Esophagus muscularis mucosa (tissue), 4 donors: ENCODE measurements around the gene POLN. TPM values are rescaled to one million over a fixed set of nuclear protein-coding genes. Genes with fewer than 3 reads are reported as not detected.

Source experiments
- DNase-seq: peaks from one replicate; pipeline ENCODE4 v3.0.0-alpha.2; 2017; ENCODE audit errors: extremely low spot score
- H3K27ac ChIP-seq, 4 donors: fragments of 200-600 bp; sonication (generic); replicated peaks in 1 of 4; 1 replicate in 3 of 4; 2 replicates in 1 of 4; pipeline ENCODE4 v1.5.1; 2016 to 2019; ENCODE audit warnings: mild to moderate bottlenecking in 1 of 4
- H3K27me3 ChIP-seq, 4 donors: fragments of 200-600 bp; sonication (generic); one replicate each; pipeline versions ENCODE4 v1.5.1 to v1.6.0; 2016 to 2019
- H3K36me3 ChIP-seq, 4 donors: fragments of 200-600 bp; sonication (generic); one replicate each; pipeline ENCODE4 v1.5.1; 2016 to 2019
- H3K4me1 ChIP-seq, 4 donors: fragments of 200-600 bp; sonication (generic); one replicate each; pipeline ENCODE4 v1.5.1; 2016 to 2019
- H3K4me3 ChIP-seq, 4 donors: fragments of 200-600 bp; sonication (generic); 1 replicate in 2 of 4; 2 replicates in 2 of 4; pipeline ENCODE4 v1.5.1; 2016 to 2019; ENCODE audit warnings: mild to moderate bottlenecking in 4 of 4, moderate library complexity in 1 of 4
- H3K9me3 ChIP-seq, 4 donors: fragments of 200-600 bp; sonication (generic); 1 replicate in 3 of 4; 2 replicates in 1 of 4; pipeline ENCODE4 v1.5.1; 2016 to 2019
- CTCF ChIP-seq, 3 experiments: fragments of 200-600 bp in 2 of 3; fragments of 450-650 bp in 1 of 3; sonication (generic) in 2 of 3; IDR thresholded peaks; one replicate each; pipeline ENCODE4 v1.5.1; 2017 to 2019; ENCODE audit warnings: antibody characterized with exemption in 3 of 3, mild to moderate bottlenecking in 2 of 3, moderate library complexity in 1 of 3
- EP300 ChIP-seq: sonication (generic); formaldehyde crosslinking; IDR thresholded peaks from one replicate; pipeline ENCODE4 v1.6.1; 2017; ENCODE audit warnings: antibody characterized with exemption
- POLR2A ChIP-seq: fragments of 450-650 bp; IDR thresholded peaks from one replicate; pipeline ENCODE4 v1.6.1; 2017; ENCODE audit warnings: antibody characterized with exemption, moderate library complexity, mild to moderate bottlenecking, low read depth
- POLR2AphosphoS5 ChIP-seq, 2 donors: sonication (generic); formaldehyde crosslinking; IDR thresholded peaks; one replicate each; pipeline ENCODE4 v1.6.1; 2017; ENCODE audit warnings: antibody characterized with exemption in 2 of 2
- WGBS: methylation state at CpG from one replicate; pipeline ENCODE4 v1.1.5; 2018; 5-methylcytosine and 5-hydroxymethylcytosine counted together
- intact Hi-C: fragments of 100-400 bp; cut with DNase I; formaldehyde crosslinking; loops from one replicate; pipeline ENCODE4 v1.15.1; 2023
- total RNA-seq, 4 donors: library from RNA; depleted of rRNA; stranded (reverse); fragments of >200 nt; gene quantifications; one replicate each; pipeline versions ENCODE4 v1.1.0 to v1.2.1, GENCODE V29; 2016

Gene POLN
- total RNA-seq, 4 donors from 2014 or later: 1.2 to 3.3 (median 2.7) TPM

GRCh38 chr4:2268357-2269205 lies 26.7 kb upstream of the POLN start:
- intact Hi-C loops: no loop called here
- H3K9me3 ChIP-seq: no peaks in the 10 kb centered on the region
- no peak overlapping the region for H3K27ac ChIP-seq
- TF ChIP-seq EP300 (no peak), CTCF (IDR thresholded peaks at IDR 0.05) (no peak), POLR2A (no peak), POLR2AphosphoS5 (IDR thresholded peaks at IDR 0.05) (no peak)
- peaks cover 23 to 40% (median 30%) of the 10 kb centered on the region in 4 donors for H3K4me1 ChIP-seq
- H3K27me3 ChIP-seq: no peaks in the 10 kb centered on the region
- DNase-seq: no peak
- H3K4me3 ChIP-seq: no peak overlapping the region
- peaks cover 0 to 21% (median 14%) of the 10 kb centered on the region in 4 donors for H3K36me3 ChIP-seq
- WGBS: 93% methylated on average over 21 of the region's 22 CpGs

DNA sequence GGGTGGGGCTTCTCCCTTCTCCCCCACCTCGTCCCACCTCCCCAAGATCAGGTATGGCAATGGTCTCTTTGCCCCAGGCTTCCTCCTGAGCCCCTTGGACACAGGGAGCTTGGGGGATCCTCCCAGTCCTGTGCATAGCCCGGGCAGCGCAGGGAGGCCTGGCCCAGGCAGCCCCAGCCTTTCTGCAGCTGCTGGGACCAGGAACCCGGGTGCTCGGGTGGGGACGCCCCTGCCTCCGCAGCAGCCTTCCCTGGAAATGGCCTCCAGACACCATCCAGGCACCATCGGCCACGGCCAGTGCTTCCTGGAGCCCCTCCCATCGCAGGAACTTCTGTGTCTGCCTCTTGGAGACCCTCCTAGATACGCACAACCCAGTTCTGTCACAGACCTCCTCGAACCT lies 25.9 kb upstream of the POLN start:
- Histone ChIP-seq H3K27me3 (no peaks in the 10 kb centered on the region), H3K4me3 (no peak overlapping the region), H3K27ac (no peak overlapping the region), H3K4me1 (peaks cover 30 to 47% (median 37%) of the 10 kb centered on the region in 4 donors), H3K9me3 (no peaks in the 10 kb centered on the region), H3K36me3 (peaks cover 0 to 21% (median 13%) of the 10 kb centered on the region in 4 donors)
- no peak for DNase-seq
- intact Hi-C loops: no loop called here
- TF ChIP-seq EP300: no peak
- TF ChIP-seq POLR2A: no peak
- no peak for TF ChIP-seq POLR2AphosphoS5 (IDR thresholded peaks at IDR 0.05)
- 92% methylated on average over 6 of the region's 12 CpGs for WGBS

DNA sequence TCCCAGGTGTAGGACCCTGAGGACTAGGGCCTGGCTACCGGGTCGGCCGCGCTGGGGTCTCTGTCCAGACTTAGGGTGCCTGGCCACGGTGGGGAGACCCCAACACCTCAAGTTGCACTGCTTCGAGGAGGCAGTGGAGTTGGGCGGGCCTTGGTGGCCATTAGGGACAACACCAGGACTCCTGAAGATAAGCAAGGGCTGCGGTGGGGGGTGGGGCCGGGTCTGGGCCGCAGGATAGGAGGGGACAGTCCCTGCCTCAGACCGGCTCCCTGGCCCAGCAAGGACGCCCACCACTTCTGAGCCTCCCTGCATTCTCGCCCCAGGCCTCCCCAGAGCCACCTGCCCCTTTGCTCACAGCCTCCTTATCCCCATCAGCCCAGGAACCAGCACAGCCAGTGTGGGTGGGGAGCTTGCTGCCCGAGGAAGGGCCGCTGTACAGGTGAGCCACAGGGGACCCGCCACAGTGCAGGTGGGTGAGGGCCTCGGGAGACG lies 25.4 kb upstream of the POLN start:
- Histone ChIP-seq H3K9me3 (no peaks in the 10 kb centered on the region), H3K4me1 (peaks cover 32 to 52% (median 41%) of the 10 kb centered on the region in 4 donors), H3K27me3 (no peaks in the 10 kb centered on the region), H3K36me3 (peaks cover 0 to 17% (median 13%) of the 10 kb centered on the region in 4 donors), H3K27ac (no peak overlapping the region), H3K4me3 (no peak overlapping the region)
- 94% methylated on average over 5 of the region's 18 CpGs for WGBS
- intact Hi-C loops: no loop called here
- no peak for DNase-seq
- TF ChIP-seq CTCF (IDR thresholded peaks at IDR 0.05) (no peak), POLR2A (no peak), POLR2AphosphoS5 (IDR thresholded peaks at IDR 0.05) (no peak), EP300 (no peak)

- peak overlapping the region in 3 of 4 donors; percentile 50 to 79 (median 55) for H3K27ac ChIP-seq
- TF ChIP-seq POLR2A (no peak), CTCF (IDR thresholded peaks at IDR 0.05) (no peak), EP300 (no peak), POLR2AphosphoS5 (IDR thresholded peaks at IDR 0.05) (no peak)
- no peak for DNase-seq
- H3K36me3 ChIP-seq: peaks cover 0 to 17% (median 11%) of the 10 kb centered on the region in 4 donors
- no peak overlapping the region for H3K4me3 ChIP-seq
- H3K4me1 ChIP-seq: peaks cover 32 to 52% (median 41%) of the 10 kb centered on the region in 4 donors
- no peaks in the 10 kb centered on the region for H3K27me3 ChIP-seq
- intact Hi-C loops: no loop called here
- no peaks in the 10 kb centered on the region for H3K9me3 ChIP-seq
- WGBS: 83% methylated on average over 3 of the region's 5 CpGs
Measured at GRCh38 chr4:2266821-2267220, 24.9 kb upstream of the POLN start.

DNA sequence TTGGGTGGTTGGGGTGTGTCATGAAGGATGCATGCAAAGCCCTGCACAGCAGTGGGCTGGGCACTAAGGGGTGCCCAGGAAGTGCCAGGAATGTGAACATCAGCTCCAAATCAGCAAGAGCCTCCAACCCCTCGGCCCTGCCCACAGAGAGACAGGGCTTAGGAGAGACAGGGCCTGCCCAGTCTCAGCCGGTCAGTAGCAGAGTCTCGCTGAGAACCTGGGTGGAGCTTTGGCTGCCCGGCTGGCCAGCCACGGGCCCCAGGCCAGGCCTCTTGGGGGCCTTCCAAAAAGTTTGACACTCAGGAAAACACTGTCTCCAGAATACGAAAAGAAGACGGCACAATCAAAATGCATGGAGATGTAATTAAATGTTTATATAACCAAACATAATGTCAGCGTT lies 24.3 kb upstream of the POLN start:
- TF ChIP-seq POLR2A (no peak), POLR2AphosphoS5 (IDR thresholded peaks at IDR 0.05) (peak in 1 of 2 donors; percentile 79)
- 21% methylated on average over 8 of the region's 8 CpGs for WGBS
- peak overlapping the region; percentile 50 to 79 (median 61) for H3K27ac ChIP-seq

More for the DNA sequence above, 24.3 kb upstream of the POLN start:
- peaks cover 0 to 12% (median 10%) of the 10 kb centered on the region in 4 donors for H3K36me3 ChIP-seq
- no peaks in the 10 kb centered on the region for H3K9me3 ChIP-seq
- no peaks in the 10 kb centered on the region for H3K27me3 ChIP-seq
- peaks cover 32 to 52% (median 41%) of the 10 kb centered on the region in 4 donors for H3K4me1 ChIP-seq
- H3K4me3 ChIP-seq: peak overlapping the region in 1 of 4 donors; percentile 10
- intact Hi-C loops: no loop called here
- no peak for DNase-seq
